Measurements from ENCODE around the gene PTCD2.

GRCh38 chr5:72380492-72381274, 60.5 kb downstream of the PTCD2 start:
- TF ChIP-seq CTCF (conservative IDR thresholded peaks at IDR 0.05; ENCODE audit: low read length) (no peak), EZH2phosphoT487 (IDR thresholded peaks at IDR 0.05; ENCODE audit: borderline replicate concordance, low read depth, low read length) (no peak)
